A172 (cell line): Measurements from ENCODE around the gene TRPM1. TPM values are rescaled to one million over a fixed set of nuclear protein-coding genes. Genes with fewer than 3 reads are reported as not detected.
A peak's percentile ranks its signal among the peaks of the same experiment; 100 is the strongest.

Experiments used
- DNase-seq: peaks from one replicate; pipeline ENCODE4 v3.0.0-alpha.2; 2015; ENCODE audit warnings: low spot score
- total RNA-seq: library from RNA; depleted of rRNA; stranded (reverse); fragments of >200 nt; shearing (Covaris generic); gene quantifications from 2 replicates; pipeline ENCODE4 v1.2.3, GENCODE V29; 2014

TRPM1 gene
- total RNA-seq, 1 experiment from 2014 or later: not detected

GRCh38 chr15:31083370-31083780 lies 18.1 kb downstream of the TRPM1 start:
- peak; percentile 23 for DNase-seq

- no peak for DNase-seq
These were observed 18.7 kb downstream of the TRPM1 start for GRCh38 chr15:31082771-31083369.

GRCh38 chr15:31081588-31082250 lies 19.8 kb downstream of the TRPM1 start:
- DNase-seq: no peak

GRCh38 chr15:31081056-31081455 lies 20.5 kb downstream of the TRPM1 start:
- no peak for DNase-seq

GRCh38 chr15:31080591-31081014 lies 20.9 kb downstream of the TRPM1 start:
- DNase-seq: no peak

- DNase-seq: no peak
These were observed 22.0 kb downstream of the TRPM1 start for GRCh38 chr15:31079519-31079918.

- no peak for DNase-seq
These were observed 23.1 kb downstream of the TRPM1 start for GRCh38 chr15:31078471-31078870.

- no peak for DNase-seq
These were observed 23.6 kb downstream of the TRPM1 start for GRCh38 chr15:31077941-31078340.

- DNase-seq: no peak
These were observed 24.3 kb downstream of the TRPM1 start for GRCh38 chr15:31077181-31077580.

- no peak for DNase-seq
These were observed 27.2 kb downstream of the TRPM1 start for GRCh38 chr15:31074321-31074720.

- no peak for DNase-seq
These were observed 30.7 kb downstream of the TRPM1 start for GRCh38 chr15:31070867-31071266.

- no peak for DNase-seq
These were observed 32.0 kb downstream of the TRPM1 start for GRCh38 chr15:31069360-31070000.

- no peak for DNase-seq
These were observed 33.5 kb downstream of the TRPM1 start for GRCh38 chr15:31067890-31068603.

- DNase-seq: no peak
These were observed 35.7 kb downstream of the TRPM1 start for GRCh38 chr15:31065824-31066223.

GRCh38 chr15:31062911-31063310 lies 38.6 kb downstream of the TRPM1 start:
- DNase-seq: no peak

GRCh38 chr15:31062310-31062847 lies 39.1 kb downstream of the TRPM1 start:
- DNase-seq: no peak

- no peak for DNase-seq
These were observed 40.9 kb downstream of the TRPM1 start for GRCh38 chr15:31060429-31061140.

- DNase-seq: no peak
These were observed 43.1 kb downstream of the TRPM1 start for GRCh38 chr15:31058236-31058962.

GRCh38 chr15:31051496-31052080 lies 49.9 kb downstream of the TRPM1 start:
- DNase-seq: no peak

GRCh38 chr15:31050953-31051352 lies 50.6 kb downstream of the TRPM1 start:
- no peak for DNase-seq
